ENCODE results near the gene CLEC16A. TPM values are rescaled to one million over a fixed set of nuclear protein-coding genes. Genes with fewer than 3 reads are reported as not detected.

Gene CLEC16A
- total RNA-seq (2014; rRNA removed; shearing (Covaris generic)) (17.3 and 24.1 TPM in 2 replicates), polyA plus RNA-seq (2016; fragmentation: Nextera tagmentation; extraction: Ambion mirVana) (8.4 and 9.9 TPM in 2 replicates)
- long read RNA-seq, partial matches to known transcripts, result 2 of 7 reads
- long read RNA-seq, other reads (novel, unspliced or antisense), result 5 of 7 reads

DNA sequence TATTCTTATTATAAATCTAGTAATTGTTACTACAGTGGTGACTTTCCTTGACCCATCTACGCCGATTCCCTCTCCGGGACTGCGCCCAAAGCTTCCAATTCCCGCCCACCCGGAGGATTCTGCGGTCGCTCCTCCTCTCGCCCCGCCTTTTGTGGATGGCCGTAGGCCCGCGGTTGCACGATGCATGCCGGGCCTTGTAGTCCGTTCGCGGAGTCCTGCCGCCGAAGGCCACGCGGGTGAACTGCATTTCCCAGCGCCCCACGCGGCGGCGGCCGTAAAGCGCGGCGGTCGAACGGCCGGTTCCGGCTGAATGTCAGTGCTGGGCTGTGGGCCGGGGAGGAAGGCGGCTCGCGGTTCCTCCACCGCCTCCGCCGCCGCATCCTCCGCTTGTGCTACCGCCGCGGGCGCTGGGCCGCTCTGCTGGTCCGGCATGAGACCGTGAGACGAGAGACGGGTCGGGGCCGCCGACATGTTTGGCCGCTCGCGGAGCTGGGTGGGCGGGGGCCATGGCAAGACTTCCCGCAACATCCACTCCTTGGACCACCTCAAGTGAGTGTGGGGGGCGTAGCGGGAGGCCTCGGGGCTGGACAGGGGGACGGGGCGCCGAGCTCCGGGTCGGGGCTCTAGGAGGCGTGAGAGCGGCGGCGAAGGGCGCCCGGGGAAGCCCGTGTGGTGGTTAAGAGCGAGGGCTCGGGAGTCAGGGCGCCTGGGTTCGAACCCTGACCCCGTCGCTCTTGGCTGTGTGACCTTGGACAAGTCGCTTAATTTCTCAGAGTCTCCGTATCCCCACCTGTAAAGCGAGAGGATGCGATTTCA lies at the start of gene CLEC16A:
Gene CLEC16A, plus strand, starts transcription at position 316 of the 816 bp plus-strand sequence. Its CDS starts 154 bp downstream, at position 470.
- Histone ChIP-seq H3F3A (replicated peaks; ENCODE audit: low read depth) (peaks cover 12% of the 10 kb centered on the region; the same call in 1 of the 2 replicates), H3K4me1 (ENCODE audit: insufficient read depth) (peaks cover 51% of the 10 kb centered on the region), H3K27ac (ENCODE audit: low read depth) (no peak within 1 kb of the TSS), H3K4me2 (peak within 1 kb of the TSS; percentile 88), H3K79me2 (replicated peaks; ENCODE audit: insufficient read depth) (peaks cover 60% of the 10 kb centered on the region), H4K20me1 (replicated peaks; ENCODE audit: insufficient read depth) (peaks cover 27% of the 10 kb centered on the region), H3K9me2 (ENCODE audit: insufficient read depth) (no peaks in the 10 kb centered on the region), H3K4me3 (peak within 1 kb of the TSS; percentile 93), H3K27me3 (ENCODE audit: insufficient read depth) (0 out of 2 replicates have a peak, but pooled peaks cover 5% of the 10 kb centered on the region), H2AFZ (peak within 1 kb of the TSS; percentile 94; the same call in 1 of the 2 replicates), H3K36me3 (ENCODE audit: insufficient read depth) (no peaks in the 10 kb centered on the region; the same call in 1 of the 2 replicates)
- H3K4me3 Mint-ChIP-seq, result peak within 1 kb of the TSS; percentile 82
- no peaks in the 10 kb centered on the region for H3K9me3 Mint-ChIP-seq
- peak; percentile 98 for DNase-seq (ENCODE audit: low spot score)
- ATAC-seq, result peak; percentile 75
- peaks cover 8% of the 10 kb centered on the region for H3K27me3 Mint-ChIP-seq (ENCODE audit: insufficient read depth, low read depth, poor library complexity)
- H3K27ac Mint-ChIP-seq, result no peak within 1 kb of the TSS
- H3K4me1 Mint-ChIP-seq, result peaks cover 59% of the 10 kb centered on the region
- TF ChIP-seq POLR2AphosphoS5 (IDR thresholded peaks at IDR 0.05; ENCODE audit: low read depth) (peak; percentile 79), CREB1 (CRISPR knock-in tag; IDR thresholded peaks at IDR 0.05; ENCODE audit: low read depth) (peak; percentile 69; the same call in 1 of the 2 replicates), EZH2phosphoT487 (IDR thresholded peaks at IDR 0.05; ENCODE audit: unreplicated experiment) (no peak), STAT1 (IDR thresholded peaks at IDR 0.05; ENCODE audit: unreplicated experiment) (no peak)
- TF ChIP-seq, protein P1, sequence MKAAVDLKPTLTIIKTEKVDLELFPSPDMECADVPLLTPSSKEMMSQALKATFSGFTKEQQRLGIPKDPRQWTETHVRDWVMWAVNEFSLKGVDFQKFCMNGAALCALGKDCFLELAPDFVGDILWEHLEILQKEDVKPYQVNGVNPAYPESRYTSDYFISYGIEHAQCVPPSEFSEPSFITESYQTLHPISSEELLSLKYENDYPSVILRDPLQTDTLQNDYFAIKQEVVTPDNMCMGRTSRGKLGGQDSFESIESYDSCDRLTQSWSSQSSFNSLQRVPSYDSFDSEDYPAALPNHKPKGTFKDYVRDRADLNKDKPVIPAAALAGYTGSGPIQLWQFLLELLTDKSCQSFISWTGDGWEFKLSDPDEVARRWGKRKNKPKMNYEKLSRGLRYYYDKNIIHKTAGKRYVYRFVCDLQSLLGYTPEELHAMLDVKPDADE (IDR thresholded peaks at IDR 0.05), result peak; percentile 100
- H3K36me3 Mint-ChIP-seq (ENCODE audit: low read depth), result no peaks in the 10 kb centered on the region; the same call in 2 of the 3 replicates

DNA sequence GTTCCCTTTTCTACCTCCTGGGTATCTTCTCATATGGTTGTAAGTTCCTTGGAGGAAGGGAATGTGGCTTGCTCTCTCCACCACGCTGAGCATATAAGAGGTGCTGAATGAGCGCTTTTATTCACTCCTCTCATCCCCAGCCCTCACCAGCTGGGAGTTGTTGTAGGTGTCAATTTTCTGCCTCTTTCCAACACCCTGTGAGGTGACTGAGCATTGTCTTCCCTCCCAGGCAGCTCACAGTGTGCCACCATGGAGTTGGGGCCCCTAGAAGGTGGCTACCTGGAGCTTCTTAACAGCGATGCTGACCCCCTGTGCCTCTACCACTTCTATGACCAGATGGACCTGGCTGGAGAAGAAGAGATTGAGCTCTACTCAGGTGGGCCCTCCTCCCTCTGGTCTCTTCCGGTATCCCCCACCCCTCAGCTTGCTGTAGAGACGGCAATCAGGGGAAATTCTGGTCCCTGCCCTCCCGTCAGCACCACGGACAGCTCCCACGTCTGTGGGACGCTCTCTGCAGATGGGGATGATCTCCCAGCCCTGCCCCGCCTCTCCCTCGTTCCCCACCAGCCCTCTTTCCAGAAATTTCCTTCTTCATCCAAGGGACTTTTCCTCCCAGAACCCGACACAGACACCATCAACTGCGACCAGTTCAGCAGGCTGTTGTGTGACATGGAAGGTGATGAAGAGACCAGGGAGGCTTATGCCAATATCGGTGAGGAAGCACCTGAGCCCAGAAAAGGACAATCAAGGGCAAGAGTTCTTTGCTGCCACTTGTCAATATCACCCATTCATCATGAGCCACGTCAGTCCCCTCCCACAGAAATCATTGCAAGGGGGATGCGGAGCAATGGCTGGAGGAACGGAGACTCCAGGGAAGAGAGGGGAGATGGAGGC lies 49.1 kb upstream of the CLEC16A start:
- Histone ChIP-seq H3K4me1 (ENCODE audit: insufficient read depth) (peaks cover 3% of the 10 kb centered on the region; the same call in 1 of the 2 replicates), H3K4me2 (no peak overlapping the region), H3F3A (replicated peaks; ENCODE audit: low read depth) (no peaks in the 10 kb centered on the region), H3K79me2 (replicated peaks; ENCODE audit: insufficient read depth) (no peaks in the 10 kb centered on the region), H3K4me3 (no peak overlapping the region), H2AFZ (0 out of 2 replicates have a peak overlapping the region, but pooled peaks have one; percentile 32), H4K20me1 (replicated peaks; ENCODE audit: insufficient read depth) (no peaks in the 10 kb centered on the region), H3K27ac (ENCODE audit: low read depth) (no peak overlapping the region), H3K36me3 (ENCODE audit: insufficient read depth) (no peaks in the 10 kb centered on the region), H3K27me3 (ENCODE audit: insufficient read depth) (no peaks in the 10 kb centered on the region), H3K9me2 (ENCODE audit: insufficient read depth) (no peaks in the 10 kb centered on the region)
- H3K36me3 Mint-ChIP-seq (ENCODE audit: low read depth), result no peaks in the 10 kb centered on the region; the same call in 2 of the 3 replicates
- peak; percentile 98 for ATAC-seq
- DNase-seq (ENCODE audit: low spot score), result peak; percentile 89
- H3K4me1 Mint-ChIP-seq, result peaks cover 11% of the 10 kb centered on the region
- H3K27me3 Mint-ChIP-seq (ENCODE audit: insufficient read depth, low read depth, poor library complexity), result peaks cover 10% of the 10 kb centered on the region
- no peak overlapping the region for H3K4me3 Mint-ChIP-seq
- no peaks in the 10 kb centered on the region; the same call in 2 of the 3 replicates for H3K9me3 Mint-ChIP-seq
- TF ChIP-seq, protein P2, sequence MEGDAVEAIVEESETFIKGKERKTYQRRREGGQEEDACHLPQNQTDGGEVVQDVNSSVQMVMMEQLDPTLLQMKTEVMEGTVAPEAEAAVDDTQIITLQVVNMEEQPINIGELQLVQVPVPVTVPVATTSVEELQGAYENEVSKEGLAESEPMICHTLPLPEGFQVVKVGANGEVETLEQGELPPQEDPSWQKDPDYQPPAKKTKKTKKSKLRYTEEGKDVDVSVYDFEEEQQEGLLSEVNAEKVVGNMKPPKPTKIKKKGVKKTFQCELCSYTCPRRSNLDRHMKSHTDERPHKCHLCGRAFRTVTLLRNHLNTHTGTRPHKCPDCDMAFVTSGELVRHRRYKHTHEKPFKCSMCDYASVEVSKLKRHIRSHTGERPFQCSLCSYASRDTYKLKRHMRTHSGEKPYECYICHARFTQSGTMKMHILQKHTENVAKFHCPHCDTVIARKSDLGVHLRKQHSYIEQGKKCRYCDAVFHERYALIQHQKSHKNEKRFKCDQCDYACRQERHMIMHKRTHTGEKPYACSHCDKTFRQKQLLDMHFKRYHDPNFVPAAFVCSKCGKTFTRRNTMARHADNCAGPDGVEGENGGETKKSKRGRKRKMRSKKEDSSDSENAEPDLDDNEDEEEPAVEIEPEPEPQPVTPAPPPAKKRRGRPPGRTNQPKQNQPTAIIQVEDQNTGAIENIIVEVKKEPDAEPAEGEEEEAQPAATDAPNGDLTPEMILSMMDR (conservative IDR thresholded peaks at IDR 0.05; ENCODE audit: low read depth in 2 of 2), result no peak
- TF ChIP-seq JUNB (IDR thresholded peaks at IDR 0.05; ENCODE audit: unreplicated experiment), result no peak
- TF ChIP-seq POLR2AphosphoS5 (IDR thresholded peaks at IDR 0.05; ENCODE audit: low read depth), result no peak
- TF ChIP-seq ZNF114 (CRISPR knock-in tag; IDR thresholded peaks at IDR 0.05), result no peak
- TF ChIP-seq, protein P1 (IDR thresholded peaks at IDR 0.05), result no peak
- no peak for TF ChIP-seq EZH2 (IDR thresholded peaks at IDR 0.05; ENCODE audit: low read depth, unreplicated experiment)
- TF ChIP-seq, protein P3, sequence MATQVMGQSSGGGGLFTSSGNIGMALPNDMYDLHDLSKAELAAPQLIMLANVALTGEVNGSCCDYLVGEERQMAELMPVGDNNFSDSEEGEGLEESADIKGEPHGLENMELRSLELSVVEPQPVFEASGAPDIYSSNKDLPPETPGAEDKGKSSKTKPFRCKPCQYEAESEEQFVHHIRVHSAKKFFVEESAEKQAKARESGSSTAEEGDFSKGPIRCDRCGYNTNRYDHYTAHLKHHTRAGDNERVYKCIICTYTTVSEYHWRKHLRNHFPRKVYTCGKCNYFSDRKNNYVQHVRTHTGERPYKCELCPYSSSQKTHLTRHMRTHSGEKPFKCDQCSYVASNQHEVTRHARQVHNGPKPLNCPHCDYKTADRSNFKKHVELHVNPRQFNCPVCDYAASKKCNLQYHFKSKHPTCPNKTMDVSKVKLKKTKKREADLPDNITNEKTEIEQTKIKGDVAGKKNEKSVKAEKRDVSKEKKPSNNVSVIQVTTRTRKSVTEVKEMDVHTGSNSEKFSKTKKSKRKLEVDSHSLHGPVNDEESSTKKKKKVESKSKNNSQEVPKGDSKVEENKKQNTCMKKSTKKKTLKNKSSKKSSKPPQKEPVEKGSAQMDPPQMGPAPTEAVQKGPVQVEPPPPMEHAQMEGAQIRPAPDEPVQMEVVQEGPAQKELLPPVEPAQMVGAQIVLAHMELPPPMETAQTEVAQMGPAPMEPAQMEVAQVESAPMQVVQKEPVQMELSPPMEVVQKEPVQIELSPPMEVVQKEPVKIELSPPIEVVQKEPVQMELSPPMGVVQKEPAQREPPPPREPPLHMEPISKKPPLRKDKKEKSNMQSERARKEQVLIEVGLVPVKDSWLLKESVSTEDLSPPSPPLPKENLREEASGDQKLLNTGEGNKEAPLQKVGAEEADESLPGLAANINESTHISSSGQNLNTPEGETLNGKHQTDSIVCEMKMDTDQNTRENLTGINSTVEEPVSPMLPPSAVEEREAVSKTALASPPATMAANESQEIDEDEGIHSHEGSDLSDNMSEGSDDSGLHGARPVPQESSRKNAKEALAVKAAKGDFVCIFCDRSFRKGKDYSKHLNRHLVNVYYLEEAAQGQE (IDR thresholded peaks at IDR 0.05; ENCODE audit: unreplicated experiment), result peak; percentile 95
- no peak overlapping the region for H3K27ac Mint-ChIP-seq

Measured in GM23338 (cell line).